Astrocyte (in vitro differentiated cells and primary cell): Measurements from ENCODE around the gene PLS1. TPM values are rescaled to one million over a fixed set of nuclear protein-coding genes. Genes with fewer than 3 reads are reported as not detected.

Experiments used
- DNase-seq: peaks from one replicate; pipeline ENCODE4 v3.0.0-alpha.2; 2010; ENCODE audit warnings: low read depth
- FAIRE-seq: peaks from 2 replicates; lab custom pipeline; 2011; peaks lifted over from hg19 to GRCh38; lab: Jason Lieb, UNC
- H2AFZ ChIP-seq: 2 replicates; pipeline ENCODE4 v1.6.0; 2012; ENCODE audit warnings: low read depth, low read length, inconsistent platforms
- H3K27ac ChIP-seq: 2 replicates; pipeline ENCODE4 v1.5.1; 2011; ENCODE audit warnings: low read depth, low read length, inconsistent platforms
- H3K27me3 ChIP-seq: 2 replicates; pipeline ENCODE4 v1.6.0; 2011; ENCODE audit warnings: low read length, inconsistent platforms; ENCODE audit not compliant: insufficient read depth
- H3K36me3 ChIP-seq: 2 replicates; pipeline ENCODE4 v1.5.1; 2011; ENCODE audit warnings: low read length, inconsistent platforms; ENCODE audit not compliant: insufficient read depth
- H3K4me1 ChIP-seq: 2 replicates; pipeline ENCODE4 v1.5.1; 2011; ENCODE audit warnings: low read length, inconsistent platforms; ENCODE audit not compliant: insufficient read depth
- H3K4me2 ChIP-seq: 2 replicates; pipeline ENCODE4 v1.6.0; 2012; ENCODE audit warnings: low read length, inconsistent platforms
- H3K4me3 ChIP-seq: 2 replicates; pipeline ENCODE4 v1.5.1; 2011; ENCODE audit warnings: low read depth, mild to moderate bottlenecking, low read length, inconsistent platforms; ENCODE audit not compliant: insufficient read depth
- H3K79me2 ChIP-seq: 2 replicates; pipeline ENCODE4 v1.6.0; 2012; ENCODE audit warnings: mild to moderate bottlenecking, low read length, inconsistent platforms; ENCODE audit not compliant: insufficient read depth
- H3K9ac ChIP-seq: 2 replicates; pipeline ENCODE4 v1.6.0; 2012; ENCODE audit warnings: mild to moderate bottlenecking, low read length, inconsistent platforms
- H3K9me3 ChIP-seq: 2 replicates; pipeline ENCODE4 v1.5.1; 2012; ENCODE audit warnings: low read depth, mild to moderate bottlenecking, low read length, inconsistent platforms; ENCODE audit not compliant: insufficient read depth
- H4K20me1 ChIP-seq: 2 replicates; pipeline ENCODE4 v1.6.0; 2012; ENCODE audit warnings: low read length, inconsistent platforms; ENCODE audit not compliant: insufficient read depth
- H3K27ac Mint-ChIP-seq: one replicate; pipeline ENCODE4 v1.8.0; 2021; ENCODE audit warnings: mild to moderate bottlenecking, mixed read lengths; ENCODE audit not compliant: unreplicated experiment
- H3K27me3 Mint-ChIP-seq: one replicate; pipeline ENCODE4 v1.8.0; 2021; ENCODE audit warnings: low read depth, mixed read lengths; ENCODE audit not compliant: unreplicated experiment
- H3K36me3 Mint-ChIP-seq: one replicate; pipeline ENCODE4 v1.8.0; 2021; ENCODE audit warnings: low read depth, mixed read lengths; ENCODE audit not compliant: unreplicated experiment
- H3K4me1 Mint-ChIP-seq: one replicate; pipeline ENCODE4 v1.8.0; 2021; ENCODE audit warnings: low read depth, mixed read lengths; ENCODE audit not compliant: unreplicated experiment
- H3K4me3 Mint-ChIP-seq: one replicate; pipeline ENCODE4 v1.8.0; 2021; ENCODE audit warnings: mild to moderate bottlenecking, moderate library complexity, mixed read lengths; ENCODE audit not compliant: unreplicated experiment
- H3K9me3 Mint-ChIP-seq: one replicate; pipeline ENCODE4 v1.8.0; 2021; ENCODE audit warnings: mild to moderate bottlenecking, mixed read lengths; ENCODE audit not compliant: unreplicated experiment
- CTCF ChIP-seq: IDR thresholded peaks from 2 replicates; pipeline ENCODE4 v1.5.1; 2011; ENCODE audit warnings: low read depth, mild to moderate bottlenecking, inconsistent platforms, low read length, moderate library complexity; ENCODE audit not compliant: insufficient read depth
- EZH2 ChIP-seq: IDR thresholded peaks from 2 replicates; pipeline ENCODE4 v1.6.1; 2012; ENCODE audit warnings: mild to moderate bottlenecking, low read length, inconsistent platforms; ENCODE audit not compliant: insufficient read depth
- total RNA-seq: library from RNA; stranded (reverse); gene quantifications from 2 replicates; pipeline ENCODE4 v1.2.1, GENCODE V29; 2021

PLS1 gene
- total RNA-seq, 1 donor from 2014 or later, result 7.8 TPM

- DNase-seq (no peak), FAIRE-seq (no peak)
- H3K9me3 Mint-ChIP-seq, result no peaks in the 10 kb centered on the region
- Histone ChIP-seq H3K27ac (no peak overlapping the region), H2AFZ (no peak overlapping the region), H3K27me3 (no peaks in the 10 kb centered on the region), H3K4me2 (no peak overlapping the region), H3K79me2 (no peaks in the 10 kb centered on the region), H4K20me1 (no peaks in the 10 kb centered on the region), H3K9me3 (no peaks in the 10 kb centered on the region), H3K4me3 (no peak overlapping the region), H3K36me3 (no peaks in the 10 kb centered on the region), H3K4me1 (no peaks in the 10 kb centered on the region), H3K9ac (no peak overlapping the region)
- H3K36me3 Mint-ChIP-seq, result no peaks in the 10 kb centered on the region
- TF ChIP-seq EZH2 (no peak), CTCF (no peak)
- no peak overlapping the region for H3K4me3 Mint-ChIP-seq
- H3K27ac Mint-ChIP-seq, result no peak overlapping the region
- no peaks in the 10 kb centered on the region for H3K27me3 Mint-ChIP-seq
- no peaks in the 10 kb centered on the region for H3K4me1 Mint-ChIP-seq
Observed at GRCh38 chr3:142676151-142676550, 80.0 kb downstream of the PLS1 start.

- H3K4me1 ChIP-seq, result no peaks in the 10 kb centered on the region
- Mint-ChIP-seq H3K4me3 (no peak overlapping the region), H3K4me1 (no peaks in the 10 kb centered on the region), H3K27ac (no peak overlapping the region), H3K27me3 (no peaks in the 10 kb centered on the region), H3K36me3 (no peaks in the 10 kb centered on the region), H3K9me3 (no peaks in the 10 kb centered on the region)
- no peak for TF ChIP-seq EZH2
- no peak for TF ChIP-seq CTCF
- no peak overlapping the region for H3K27ac ChIP-seq
- H3K9me3 ChIP-seq, result no peaks in the 10 kb centered on the region
- FAIRE-seq (no peak), DNase-seq (no peak)
- no peaks in the 10 kb centered on the region for H4K20me1 ChIP-seq
- H2AFZ ChIP-seq, result no peak overlapping the region
- no peaks in the 10 kb centered on the region for H3K27me3 ChIP-seq
- H3K79me2 ChIP-seq, result no peaks in the 10 kb centered on the region
- H3K4me3 ChIP-seq, result no peak overlapping the region
- no peak overlapping the region for H3K4me2 ChIP-seq
- H3K9ac ChIP-seq, result no peak overlapping the region
- no peaks in the 10 kb centered on the region for H3K36me3 ChIP-seq
Observed at GRCh38 chr3:142680710-142681109, 84.5 kb downstream of the PLS1 start.

GRCh38 chr3:142690613-142691012 is 94.4 kb downstream of the PLS1 start:
- Histone ChIP-seq H4K20me1 (no peaks in the 10 kb centered on the region), H2AFZ (no peak overlapping the region), H3K27ac (no peak overlapping the region), H3K36me3 (no peaks in the 10 kb centered on the region), H3K27me3 (no peaks in the 10 kb centered on the region), H3K79me2 (no peaks in the 10 kb centered on the region), H3K4me3 (no peak overlapping the region), H3K9me3 (no peaks in the 10 kb centered on the region), H3K9ac (no peak overlapping the region), H3K4me1 (no peaks in the 10 kb centered on the region), H3K4me2 (no peak overlapping the region)
- TF ChIP-seq EZH2 (no peak), CTCF (no peak)
- Mint-ChIP-seq H3K4me1 (peaks cover 4% of the 10 kb centered on the region), H3K4me3 (no peak overlapping the region), H3K9me3 (no peaks in the 10 kb centered on the region), H3K27ac (no peak overlapping the region), H3K27me3 (no peaks in the 10 kb centered on the region), H3K36me3 (no peaks in the 10 kb centered on the region)
- DNase-seq, result no peak
- no peak for FAIRE-seq
